Panc1 (cell line): ENCODE results near the gene AVL9. TPM values are rescaled to one million over a fixed set of nuclear protein-coding genes. Genes with fewer than 3 reads are reported as not detected.

ENCODE experiments used
- ATAC-seq: fragments of 200-7000 bp; cut with Tn5 transposase; 2 replicates; pipeline ENCODE4 v1.9.1; 2020; ENCODE audit warnings: mild to moderate bottlenecking, moderate library complexity
- BruUV-seq: library from RNA; stranded (reverse); fragments of 400-500 nt; replicated peaks from 2 replicates; lab custom pipeline; 2021; lab: Mats Ljungman, UMichigan
- CTCF ChIA-PET: fragments of 300-600 bp; sonication (Branson Sonifier 250); formaldehyde crosslinking; loops from one replicate; lab custom pipeline; 2022; ENCODE audit warnings: antibody characterized with exemption; lab: Charles Lee
- POLR2A ChIA-PET: fragments of 300-600 bp; sonication (Branson Sonifier 250); formaldehyde crosslinking; loops from one replicate; lab custom pipeline; 2022; ENCODE audit warnings: antibody characterized with exemption; lab: Charles Lee
- DNase-seq: peaks from one replicate; pipeline ENCODE4 v3.0.0-alpha.2; 2010; ENCODE audit warnings: low read depth, low spot score
- H3K27ac ChIP-seq: 2 replicates; pipeline ENCODE4 v1.5.1; 2011; ENCODE audit warnings: mild to moderate bottlenecking, low read length, inconsistent platforms
- H3K27me3 ChIP-seq: fragments of 200-500 bp; sonication (Bioruptor generic); 2 replicates; pipeline ENCODE4 v1.6.0; 2014; ENCODE audit warnings: low read length, inconsistent platforms; ENCODE audit not compliant: control insufficient read depth, insufficient read depth
- H3K36me3 ChIP-seq: fragments of 200-500 bp; sonication (Bioruptor generic); 2 replicates; pipeline ENCODE4 v1.5.1; 2014; ENCODE audit warnings: inconsistent platforms, mild to moderate bottlenecking, low read length, moderate library complexity; ENCODE audit not compliant: control insufficient read depth, insufficient read depth
- H3K4me1 ChIP-seq: 2 replicates; pipeline ENCODE4 v1.5.1; 2011; ENCODE audit warnings: inconsistent platforms, mild to moderate bottlenecking, low read length, moderate library complexity; ENCODE audit not compliant: control insufficient read depth, insufficient read depth
- H3K4me3 ChIP-seq, 2 experiments: 2 replicates each; pipeline ENCODE4 v1.5.1; 2011 to 2012; ENCODE audit warnings: low read depth in 2 of 2, low read length in 2 of 2, mild to moderate bottlenecking in 2 of 2, inconsistent platforms in 1 of 2, moderate library complexity in 1 of 2
- H3K9me3 ChIP-seq: fragments of 200-500 bp; sonication (Bioruptor generic); 2 replicates; pipeline ENCODE4 v1.5.1; 2014; ENCODE audit warnings: low read depth, mild to moderate bottlenecking, inconsistent platforms, low read length, moderate library complexity; ENCODE audit not compliant: control insufficient read depth, insufficient read depth
- POLR2AphosphoS5 ChIP-seq: IDR thresholded peaks from 2 replicates; pipeline ENCODE4 v1.6.1; 2012; ENCODE audit warnings: mild to moderate bottlenecking, low read depth, low read length, moderate library complexity
- SIN3A ChIP-seq: IDR thresholded peaks from 2 replicates; pipeline ENCODE4 v1.6.1; 2012; ENCODE audit warnings: low read depth, mild to moderate bottlenecking, low read length, moderate library complexity, borderline replicate concordance; ENCODE audit not compliant: insufficient read depth
- TCF7L2 ChIP-seq: IDR thresholded peaks from 2 replicates; pipeline ENCODE4 v1.6.1; 2011; ENCODE audit warnings: mild to moderate bottlenecking, low read depth, low read length, inconsistent platforms
- in situ Hi-C: cut with HindIII; loops from 2 replicates; pipeline ENCODE4 v1.10.0; 2016; ENCODE audit warnings: low sequenced_read_pairs, low pct_unique_long_range_greater_than_20kb
- intact Hi-C: fragments of 100-400 bp; cut with micrococcal nuclease; formaldehyde crosslinking; loops from one replicate; pipeline ENCODE4 v1.10.0; 2022; ENCODE audit not compliant: unreplicated experiment
- total RNA-seq: library from RNA; stranded (reverse); gene quantifications from one replicate; pipeline ENCODE4 v1.2.1, GENCODE V29; 2021; ENCODE audit not compliant: unreplicated experiment
- TF ChIP-seq, protein P1 (sequence below), 2 experiments: IDR thresholded peaks; 2 replicates each; pipeline ENCODE4 v1.6.1; 2011 to 2012; ENCODE audit warnings: low read depth in 2 of 2, control low read depth in 1 of 2, low read length in 1 of 2, mild to moderate bottlenecking in 1 of 2, moderate library complexity in 1 of 2; ENCODE audit not compliant: insufficient read depth in 1 of 2
- TF ChIP-seq, protein P2 (sequence below): fragments of 450-650 bp; IDR thresholded peaks from 2 replicates; pipeline ENCODE4 v1.5.1; 2017; ENCODE audit warnings: mild to moderate bottlenecking

Gene AVL9
- total RNA-seq, 1 experiment from 2014 or later = 66.6 TPM

DNA sequence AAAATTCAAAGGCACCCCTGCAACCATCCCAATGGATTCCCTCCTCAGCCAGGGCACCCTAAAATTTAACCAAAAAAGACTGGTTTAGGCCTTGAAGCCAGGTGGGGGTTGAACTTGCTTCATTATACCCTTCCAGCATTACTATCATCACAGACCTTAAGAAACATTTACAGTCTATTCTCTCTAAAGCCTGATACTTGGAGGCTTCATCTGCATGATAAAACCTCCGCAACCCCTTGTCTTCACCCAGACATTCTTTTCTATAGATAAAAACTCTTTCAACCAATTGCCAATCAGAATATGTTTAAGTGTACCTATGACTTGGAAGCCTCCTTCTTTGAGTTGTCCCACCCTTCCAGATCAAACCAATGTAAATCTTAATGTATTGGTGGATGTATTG lies 17.9 kb downstream of the AVL9 start:
- in situ Hi-C loops (no loop called here), intact Hi-C loops (no loop called here)
- H3K9me3 ChIP-seq = peaks cover 27% of the 10 kb centered on the region; the same call in 1 of the 2 replicates
- no peaks in the 10 kb centered on the region for H3K27me3 ChIP-seq
- H3K4me3 ChIP-seq = no peak overlapping the region
- TF ChIP-seq, protein P1, sequence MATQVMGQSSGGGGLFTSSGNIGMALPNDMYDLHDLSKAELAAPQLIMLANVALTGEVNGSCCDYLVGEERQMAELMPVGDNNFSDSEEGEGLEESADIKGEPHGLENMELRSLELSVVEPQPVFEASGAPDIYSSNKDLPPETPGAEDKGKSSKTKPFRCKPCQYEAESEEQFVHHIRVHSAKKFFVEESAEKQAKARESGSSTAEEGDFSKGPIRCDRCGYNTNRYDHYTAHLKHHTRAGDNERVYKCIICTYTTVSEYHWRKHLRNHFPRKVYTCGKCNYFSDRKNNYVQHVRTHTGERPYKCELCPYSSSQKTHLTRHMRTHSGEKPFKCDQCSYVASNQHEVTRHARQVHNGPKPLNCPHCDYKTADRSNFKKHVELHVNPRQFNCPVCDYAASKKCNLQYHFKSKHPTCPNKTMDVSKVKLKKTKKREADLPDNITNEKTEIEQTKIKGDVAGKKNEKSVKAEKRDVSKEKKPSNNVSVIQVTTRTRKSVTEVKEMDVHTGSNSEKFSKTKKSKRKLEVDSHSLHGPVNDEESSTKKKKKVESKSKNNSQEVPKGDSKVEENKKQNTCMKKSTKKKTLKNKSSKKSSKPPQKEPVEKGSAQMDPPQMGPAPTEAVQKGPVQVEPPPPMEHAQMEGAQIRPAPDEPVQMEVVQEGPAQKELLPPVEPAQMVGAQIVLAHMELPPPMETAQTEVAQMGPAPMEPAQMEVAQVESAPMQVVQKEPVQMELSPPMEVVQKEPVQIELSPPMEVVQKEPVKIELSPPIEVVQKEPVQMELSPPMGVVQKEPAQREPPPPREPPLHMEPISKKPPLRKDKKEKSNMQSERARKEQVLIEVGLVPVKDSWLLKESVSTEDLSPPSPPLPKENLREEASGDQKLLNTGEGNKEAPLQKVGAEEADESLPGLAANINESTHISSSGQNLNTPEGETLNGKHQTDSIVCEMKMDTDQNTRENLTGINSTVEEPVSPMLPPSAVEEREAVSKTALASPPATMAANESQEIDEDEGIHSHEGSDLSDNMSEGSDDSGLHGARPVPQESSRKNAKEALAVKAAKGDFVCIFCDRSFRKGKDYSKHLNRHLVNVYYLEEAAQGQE (IDR thresholded peaks at IDR 0.05; ENCODE audit: insufficient read depth in 1 of 2, low read depth in 2 of 2, low read length in 1 of 2) = no peak
- TF ChIP-seq POLR2AphosphoS5 = no peak
- no peak for TF ChIP-seq TCF7L2
- TF ChIP-seq, protein P2, sequence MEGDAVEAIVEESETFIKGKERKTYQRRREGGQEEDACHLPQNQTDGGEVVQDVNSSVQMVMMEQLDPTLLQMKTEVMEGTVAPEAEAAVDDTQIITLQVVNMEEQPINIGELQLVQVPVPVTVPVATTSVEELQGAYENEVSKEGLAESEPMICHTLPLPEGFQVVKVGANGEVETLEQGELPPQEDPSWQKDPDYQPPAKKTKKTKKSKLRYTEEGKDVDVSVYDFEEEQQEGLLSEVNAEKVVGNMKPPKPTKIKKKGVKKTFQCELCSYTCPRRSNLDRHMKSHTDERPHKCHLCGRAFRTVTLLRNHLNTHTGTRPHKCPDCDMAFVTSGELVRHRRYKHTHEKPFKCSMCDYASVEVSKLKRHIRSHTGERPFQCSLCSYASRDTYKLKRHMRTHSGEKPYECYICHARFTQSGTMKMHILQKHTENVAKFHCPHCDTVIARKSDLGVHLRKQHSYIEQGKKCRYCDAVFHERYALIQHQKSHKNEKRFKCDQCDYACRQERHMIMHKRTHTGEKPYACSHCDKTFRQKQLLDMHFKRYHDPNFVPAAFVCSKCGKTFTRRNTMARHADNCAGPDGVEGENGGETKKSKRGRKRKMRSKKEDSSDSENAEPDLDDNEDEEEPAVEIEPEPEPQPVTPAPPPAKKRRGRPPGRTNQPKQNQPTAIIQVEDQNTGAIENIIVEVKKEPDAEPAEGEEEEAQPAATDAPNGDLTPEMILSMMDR = no peak
- no peak for TF ChIP-seq SIN3A
- DNase-seq = no peak
- ATAC-seq = no peak
- H3K4me1 ChIP-seq = no peaks in the 10 kb centered on the region
- POLR2A ChIA-PET = no interaction called here
- no peak overlapping the region for H3K27ac ChIP-seq
- CTCF ChIA-PET = no interaction called here
- no peaks in the 10 kb centered on the region for H3K36me3 ChIP-seq
- BruUV-seq = no TSS peak

DNA sequence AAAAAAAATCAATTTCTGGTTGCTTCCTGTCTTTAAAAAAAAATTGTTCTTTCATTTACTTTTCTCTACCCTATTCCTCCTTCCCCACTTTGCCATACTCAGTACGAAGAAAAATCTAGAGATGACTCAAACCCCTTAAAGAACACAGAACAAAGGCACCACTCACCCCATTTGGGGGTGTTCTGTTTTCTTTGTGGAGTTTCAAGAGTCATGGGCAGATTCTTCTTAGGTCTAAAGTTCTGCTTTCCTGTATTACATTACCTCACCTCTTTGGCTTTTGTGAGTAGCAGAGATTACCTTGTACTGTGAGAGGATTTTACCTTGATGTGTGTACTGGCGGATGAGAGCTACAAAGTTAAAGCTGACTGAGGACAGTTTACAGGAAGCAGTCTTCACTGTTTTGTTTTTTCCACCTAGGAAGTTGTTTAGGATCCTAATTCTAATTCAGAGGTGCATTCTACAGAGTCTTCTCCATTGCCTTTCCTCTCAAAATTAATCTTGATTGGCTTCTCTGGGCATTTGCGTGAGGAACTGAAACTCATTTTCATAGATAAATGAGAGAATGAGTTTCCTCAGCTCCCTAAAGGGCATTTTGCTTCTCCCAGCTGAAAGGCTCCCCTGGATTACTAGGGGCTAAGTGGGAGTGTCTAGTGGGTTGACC lies 20.7 kb downstream of the AVL9 start:
- BruUV-seq = no TSS peak
- intact Hi-C loops (no loop called here), in situ Hi-C loops (no loop called here)
- no peaks in the 10 kb centered on the region for H3K27me3 ChIP-seq
- no peak overlapping the region for H3K27ac ChIP-seq
- CTCF ChIA-PET = no interaction called here
- peaks cover 48% of the 10 kb centered on the region for H3K9me3 ChIP-seq
- no peak for ATAC-seq
- DNase-seq = no peak
- no peak for TF ChIP-seq SIN3A
- no peak for TF ChIP-seq TCF7L2
- TF ChIP-seq, protein P1 (IDR thresholded peaks at IDR 0.05; ENCODE audit: insufficient read depth in 1 of 2, low read depth in 2 of 2, low read length in 1 of 2) = no peak
- no peak for TF ChIP-seq POLR2AphosphoS5
- TF ChIP-seq, protein P2 = no peak
- no peak overlapping the region for H3K4me3 ChIP-seq
- POLR2A ChIA-PET = interaction anchor here (0.6 kb wide), 1 partner anchor 9 kb away, joined by 5 read pairs; no protein-coding TSS in a partner anchor
- H3K36me3 ChIP-seq = no peaks in the 10 kb centered on the region
- H3K4me1 ChIP-seq = no peaks in the 10 kb centered on the region
